ENCODE data around the gene DHX15.

DNA sequence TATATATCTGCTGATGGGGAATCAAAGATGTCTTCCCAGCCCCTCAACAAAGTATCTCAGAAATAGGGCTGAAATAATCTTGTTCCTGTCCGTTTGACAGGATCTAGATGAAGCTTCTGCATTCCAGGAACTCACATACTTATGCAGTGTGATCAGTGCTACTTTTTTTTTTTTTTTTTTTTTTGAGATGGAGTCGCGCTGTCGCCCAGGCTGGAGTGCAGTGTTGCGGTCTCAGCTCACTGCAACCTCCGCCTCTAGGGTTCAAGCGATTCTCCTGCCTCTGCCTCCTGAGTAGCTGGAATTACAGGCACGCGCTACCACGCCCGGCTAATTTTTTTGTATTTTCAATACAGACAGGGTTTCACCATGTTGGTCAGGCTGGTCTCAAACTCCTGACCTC, 36.4 kb downstream of the DHX15 start:
- TF ChIP-seq, protein P1, sequence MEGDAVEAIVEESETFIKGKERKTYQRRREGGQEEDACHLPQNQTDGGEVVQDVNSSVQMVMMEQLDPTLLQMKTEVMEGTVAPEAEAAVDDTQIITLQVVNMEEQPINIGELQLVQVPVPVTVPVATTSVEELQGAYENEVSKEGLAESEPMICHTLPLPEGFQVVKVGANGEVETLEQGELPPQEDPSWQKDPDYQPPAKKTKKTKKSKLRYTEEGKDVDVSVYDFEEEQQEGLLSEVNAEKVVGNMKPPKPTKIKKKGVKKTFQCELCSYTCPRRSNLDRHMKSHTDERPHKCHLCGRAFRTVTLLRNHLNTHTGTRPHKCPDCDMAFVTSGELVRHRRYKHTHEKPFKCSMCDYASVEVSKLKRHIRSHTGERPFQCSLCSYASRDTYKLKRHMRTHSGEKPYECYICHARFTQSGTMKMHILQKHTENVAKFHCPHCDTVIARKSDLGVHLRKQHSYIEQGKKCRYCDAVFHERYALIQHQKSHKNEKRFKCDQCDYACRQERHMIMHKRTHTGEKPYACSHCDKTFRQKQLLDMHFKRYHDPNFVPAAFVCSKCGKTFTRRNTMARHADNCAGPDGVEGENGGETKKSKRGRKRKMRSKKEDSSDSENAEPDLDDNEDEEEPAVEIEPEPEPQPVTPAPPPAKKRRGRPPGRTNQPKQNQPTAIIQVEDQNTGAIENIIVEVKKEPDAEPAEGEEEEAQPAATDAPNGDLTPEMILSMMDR (conservative IDR thresholded peaks at IDR 0.05; ENCODE audit: low read depth, low read length) = no peak
- no peak for TF ChIP-seq EZH2 (IDR thresholded peaks at IDR 0.05; ENCODE audit: low read length, unreplicated experiment)

Data from PC-3 (cell line).